ENCODE measurements around the gene SEMA5A. TPM values are rescaled to one million over a fixed set of nuclear protein-coding genes. Genes with fewer than 3 reads are reported as not detected.

SEMA5A gene
- total RNA-seq, 1 experiment from 2014 or later: 9.3 TPM

DNA sequence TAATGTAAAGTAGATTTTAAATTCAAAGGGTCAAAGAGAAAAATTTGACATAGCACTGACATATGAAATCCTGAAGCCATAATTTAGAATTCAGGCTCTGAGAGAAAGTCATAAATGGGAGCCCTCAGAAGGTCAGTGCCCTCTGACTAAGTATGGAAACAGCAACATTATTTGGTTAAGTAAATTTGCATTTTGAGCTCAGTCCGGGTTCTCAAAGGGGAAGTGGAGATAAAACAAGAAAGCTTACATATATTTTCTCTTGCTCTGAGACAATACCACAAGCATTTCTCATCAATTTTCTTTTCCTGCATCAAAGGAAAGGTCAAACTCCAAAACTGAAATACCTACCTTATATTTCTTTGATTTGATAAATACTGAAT lies 348.0 kb downstream of the SEMA5A start:
- no peak for ATAC-seq
- no peak overlapping the region for H3K27ac Mint-ChIP-seq
- H3K9me3 Mint-ChIP-seq: no peaks in the 10 kb centered on the region
- no peaks in the 10 kb centered on the region for H3K36me3 Mint-ChIP-seq
- CTCF ChIA-PET: interaction anchor here (1.0 kb wide), 1 partner anchor 35 kb away, joined by 3 read pairs; no protein-coding TSS in a partner anchor
- no peak overlapping the region for H3K4me3 Mint-ChIP-seq
- POLR2A ChIA-PET: no interaction called here
- TF ChIP-seq NR3C1 (CRISPR knock-in tag; conservative IDR thresholded peaks at IDR 0.05; ENCODE audit: low read depth) (no peak), SP1 (CRISPR knock-in tag; conservative IDR thresholded peaks at IDR 0.05) (no peak), ZSCAN18 (CRISPR knock-in tag; IDR thresholded peaks at IDR 0.05) (no peak), ETV6 (CRISPR knock-in tag; IDR thresholded peaks at IDR 0.05) (no peak), ZNF263 (CRISPR knock-in tag; IDR thresholded peaks at IDR 0.05; ENCODE audit: low read depth) (no peak), ZNF416 (CRISPR knock-in tag; IDR thresholded peaks at IDR 0.05) (no peak), JAZF1 (CRISPR knock-in tag; IDR thresholded peaks at IDR 0.05) (no peak), FOXJ3 (CRISPR knock-in tag; IDR thresholded peaks at IDR 0.05; ENCODE audit: borderline replicate concordance) (no peak), JUN (CRISPR knock-in tag; IDR thresholded peaks at IDR 0.05) (no peak), CREM (CRISPR knock-in tag; IDR thresholded peaks at IDR 0.05) (no peak), MYBL2 (CRISPR knock-in tag; IDR thresholded peaks at IDR 0.05) (no peak), TP53 (CRISPR knock-in tag; IDR thresholded peaks at IDR 0.05) (no peak), ZNF138 (CRISPR knock-in tag; conservative IDR thresholded peaks at IDR 0.05) (no peak), ZBTB21 (CRISPR knock-in tag; IDR thresholded peaks at IDR 0.05; ENCODE audit: borderline replicate concordance) (no peak), ATF2 (CRISPR knock-in tag; IDR thresholded peaks at IDR 0.05; ENCODE audit: borderline replicate concordance, low read depth) (no peak)
- TF ChIP-seq, protein P1, sequence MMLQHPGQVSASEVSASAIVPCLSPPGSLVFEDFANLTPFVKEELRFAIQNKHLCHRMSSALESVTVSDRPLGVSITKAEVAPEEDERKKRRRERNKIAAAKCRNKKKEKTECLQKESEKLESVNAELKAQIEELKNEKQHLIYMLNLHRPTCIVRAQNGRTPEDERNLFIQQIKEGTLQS (CRISPR knock-in tag; conservative IDR thresholded peaks at IDR 0.05): no peak
- H3K27me3 Mint-ChIP-seq (ENCODE audit: low read depth): no peaks in the 10 kb centered on the region
- no peak for DNase-seq (ENCODE audit: low spot score)
- H3K4me1 Mint-ChIP-seq: peaks cover 6% of the 10 kb centered on the region

DNA sequence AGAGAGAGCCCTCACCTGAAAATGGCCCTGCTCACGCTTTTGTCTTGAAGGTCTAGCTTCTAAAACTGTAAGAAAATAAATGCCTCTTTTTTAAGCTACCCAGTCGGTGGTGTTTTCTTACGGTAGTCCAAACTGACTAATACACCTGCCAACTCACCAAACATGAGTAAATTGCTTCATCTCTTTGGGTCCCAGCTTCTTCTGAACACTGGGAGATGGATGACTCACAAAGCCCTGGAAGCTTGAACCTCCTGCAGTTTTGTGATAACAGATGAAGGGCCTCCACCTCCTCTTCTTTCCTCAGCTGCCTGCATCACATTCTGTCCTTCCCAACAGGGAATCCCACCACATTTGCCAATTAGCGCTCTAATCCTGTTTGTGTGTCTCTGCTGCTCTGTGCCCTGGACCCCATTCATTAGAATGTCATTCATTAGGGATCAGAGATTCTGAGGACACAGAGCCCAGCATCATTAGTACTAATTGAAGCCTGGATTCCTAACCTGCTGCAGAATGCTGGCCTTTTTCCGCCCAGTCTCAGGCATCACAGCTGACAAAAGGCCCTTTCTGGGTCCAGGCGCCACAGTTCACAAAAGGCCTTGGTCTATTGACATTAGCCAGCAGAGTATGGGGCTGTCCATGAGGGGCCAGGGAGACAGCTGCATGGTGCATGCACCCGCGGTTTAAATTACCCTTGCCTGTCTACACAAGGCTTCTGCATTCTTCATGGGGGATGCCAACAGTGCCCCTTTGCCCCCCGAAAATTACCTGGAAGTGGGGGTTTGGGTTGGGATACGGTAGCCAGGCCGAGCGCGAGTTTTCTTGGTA lies 349.3 kb downstream of the SEMA5A start:
- Mint-ChIP-seq H3K27ac (no peak overlapping the region), H3K9me3 (no peaks in the 10 kb centered on the region), H3K27me3 (ENCODE audit: low read depth) (no peaks in the 10 kb centered on the region), H3K4me1 (peaks cover 9% of the 10 kb centered on the region), H3K4me3 (no peak overlapping the region), H3K36me3 (no peaks in the 10 kb centered on the region)
- ChIA-PET POLR2A (no interaction called here), CTCF (interaction anchor here (1.0 kb wide), 1 partner anchor 34 kb away, joined by 3 read pairs; no protein-coding TSS in a partner anchor)
- no peak for ATAC-seq
- no peak for DNase-seq (ENCODE audit: low spot score)
- TF ChIP-seq CTCF (IDR thresholded peaks at IDR 0.05) (no peak), GRHL2 (CRISPR knock-in tag; IDR thresholded peaks at IDR 0.05; ENCODE audit: insufficient replicate concordance, severe bottlenecking) (no peak), NR2C2 (CRISPR knock-in tag; IDR thresholded peaks at IDR 0.05) (no peak), TP53 (CRISPR knock-in tag; IDR thresholded peaks at IDR 0.05) (no peak), NFE2L1 (CRISPR knock-in tag; IDR thresholded peaks at IDR 0.05) (no peak), GTF2I (CRISPR knock-in tag; conservative IDR thresholded peaks at IDR 0.05) (no peak), ZNF532 (CRISPR knock-in tag; IDR thresholded peaks at IDR 0.05; ENCODE audit: borderline replicate concordance) (no peak), ZBTB21 (CRISPR knock-in tag; IDR thresholded peaks at IDR 0.05; ENCODE audit: borderline replicate concordance) (no peak), ZNF121 (CRISPR knock-in tag; IDR thresholded peaks at IDR 0.05) (no peak)
- TF ChIP-seq, protein P2, sequence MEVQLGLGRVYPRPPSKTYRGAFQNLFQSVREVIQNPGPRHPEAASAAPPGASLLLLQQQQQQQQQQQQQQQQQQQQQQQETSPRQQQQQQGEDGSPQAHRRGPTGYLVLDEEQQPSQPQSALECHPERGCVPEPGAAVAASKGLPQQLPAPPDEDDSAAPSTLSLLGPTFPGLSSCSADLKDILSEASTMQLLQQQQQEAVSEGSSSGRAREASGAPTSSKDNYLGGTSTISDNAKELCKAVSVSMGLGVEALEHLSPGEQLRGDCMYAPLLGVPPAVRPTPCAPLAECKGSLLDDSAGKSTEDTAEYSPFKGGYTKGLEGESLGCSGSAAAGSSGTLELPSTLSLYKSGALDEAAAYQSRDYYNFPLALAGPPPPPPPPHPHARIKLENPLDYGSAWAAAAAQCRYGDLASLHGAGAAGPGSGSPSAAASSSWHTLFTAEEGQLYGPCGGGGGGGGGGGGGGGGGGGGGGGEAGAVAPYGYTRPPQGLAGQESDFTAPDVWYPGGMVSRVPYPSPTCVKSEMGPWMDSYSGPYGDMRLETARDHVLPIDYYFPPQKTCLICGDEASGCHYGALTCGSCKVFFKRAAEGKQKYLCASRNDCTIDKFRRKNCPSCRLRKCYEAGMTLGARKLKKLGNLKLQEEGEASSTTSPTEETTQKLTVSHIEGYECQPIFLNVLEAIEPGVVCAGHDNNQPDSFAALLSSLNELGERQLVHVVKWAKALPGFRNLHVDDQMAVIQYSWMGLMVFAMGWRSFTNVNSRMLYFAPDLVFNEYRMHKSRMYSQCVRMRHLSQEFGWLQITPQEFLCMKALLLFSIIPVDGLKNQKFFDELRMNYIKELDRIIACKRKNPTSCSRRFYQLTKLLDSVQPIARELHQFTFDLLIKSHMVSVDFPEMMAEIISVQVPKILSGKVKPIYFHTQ (CRISPR knock-in tag; IDR thresholded peaks at IDR 0.05): no peak

Data from WTC11 (cell line).